Measurements from ENCODE around the gene SDHC.

SDHC gene

DNA sequence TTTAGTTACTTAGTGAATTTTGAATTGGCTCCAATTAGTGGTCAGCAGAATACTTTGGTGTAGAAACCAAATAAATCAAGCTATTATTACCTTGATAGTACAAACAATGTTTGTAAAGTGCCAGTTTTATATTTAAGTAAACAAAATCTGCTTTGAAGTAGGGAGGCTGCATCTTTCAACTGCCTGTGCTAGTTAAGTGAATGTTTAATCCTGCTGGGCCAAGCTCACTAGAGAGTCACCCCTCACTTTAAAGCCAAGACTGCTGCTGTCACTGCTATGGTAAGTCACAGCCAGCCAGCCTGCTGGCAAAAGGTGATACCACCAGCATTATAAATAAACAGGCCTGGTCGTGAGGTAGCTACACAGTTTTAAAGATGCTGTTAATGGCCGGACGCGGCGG, 63.8 kb downstream of the SDHC start:
- Histone ChIP-seq H3K23ac (ENCODE audit: low read length in 2 of 2) (no peak overlapping the region), H3K9ac (ENCODE audit: low read length) (no peak overlapping the region)
- whole genome bisulfite sequencing: no CpG with 5 or more reads among the region's 5 CpGs

GRCh38 chr1:161379071-161379470, 64.9 kb downstream of the SDHC start:
- no peaks in the 10 kb centered on the region for H3K27me3 ChIP-seq (ENCODE audit: control insufficient read depth in 1 of 2, insufficient read depth in 1 of 2, low read length in 2 of 2)
- peak overlapping the region; percentile 70 for H3K9ac ChIP-seq (ENCODE audit: low read length)
- H3K18ac ChIP-seq (ENCODE audit: low read depth in 1 of 2, low read length in 2 of 2): no peak overlapping the region
- H2BK12ac ChIP-seq (ENCODE audit: low read length in 2 of 2): no peak overlapping the region
- no peak overlapping the region for H3K14ac ChIP-seq (ENCODE audit: low read length in 2 of 2)
- no peak overlapping the region for H3K27ac ChIP-seq (ENCODE audit: low read length, poor library complexity, severe bottlenecking)
- no peak for DNase-seq
- H3K79me1 ChIP-seq (replicated peaks; ENCODE audit: low read length, poor library complexity, severe bottlenecking): no peaks in the 10 kb centered on the region
- no peak overlapping the region for H3K4me2 ChIP-seq (ENCODE audit: low read length, poor library complexity, severe bottlenecking)
- 96% methylated on average over 16 of the region's 18 CpGs for WGBS
- no peak overlapping the region for H2AK5ac ChIP-seq (ENCODE audit: low read length, severe bottlenecking)
- peak overlapping the region; percentile 59 for H4K91ac ChIP-seq (ENCODE audit: low read length)
- H3K4me1 ChIP-seq (ENCODE audit: control insufficient read depth, insufficient read depth, low read depth, low read length): peaks cover 2% of the 10 kb centered on the region
- no peak overlapping the region for H3K23ac ChIP-seq (ENCODE audit: low read length in 2 of 2)
- no peak overlapping the region for H4K8ac ChIP-seq (ENCODE audit: low read length)
- no peak overlapping the region for H2BK15ac ChIP-seq (ENCODE audit: low read depth, poor library complexity, severe bottlenecking)
- no peak overlapping the region for H2AFZ ChIP-seq (ENCODE audit: low read depth, low read length)
- H3K9me3 ChIP-seq (ENCODE audit: control insufficient read depth, low read length): no peaks in the 10 kb centered on the region
- H3K4me3 ChIP-seq (ENCODE audit: insufficient read depth in 1 of 2, low read depth in 1 of 2, low read length in 2 of 2): peak overlapping the region in 1 of 2 experiments; percentile 73
- no peak overlapping the region for H3K4ac ChIP-seq (ENCODE audit: low read depth in 1 of 2, low read length in 2 of 2)
- no peak overlapping the region for H2BK120ac ChIP-seq (ENCODE audit: low read depth, low read length)
- H2BK5ac ChIP-seq (ENCODE audit: low read depth, low read length, poor library complexity, severe bottlenecking): no peak overlapping the region
- H3K36me3 ChIP-seq (ENCODE audit: control insufficient read depth in 1 of 2, insufficient read depth in 2 of 2, low read depth in 1 of 2, low read length in 2 of 2): no peaks in the 10 kb centered on the region

More for the DNA sequence above, 63.8 kb downstream of the SDHC start:
- H3K4me1 ChIP-seq (ENCODE audit: control insufficient read depth, insufficient read depth, low read depth, low read length): peaks cover 2% of the 10 kb centered on the region
- H2AK5ac ChIP-seq (ENCODE audit: low read length, severe bottlenecking): no peak overlapping the region
- H4K91ac ChIP-seq (ENCODE audit: low read length): no peak overlapping the region
- H3K4ac ChIP-seq (ENCODE audit: low read depth in 1 of 2, low read length in 2 of 2): no peak overlapping the region
- no peak overlapping the region for H2BK5ac ChIP-seq (ENCODE audit: low read depth, low read length, poor library complexity, severe bottlenecking)
- H3K79me1 ChIP-seq (replicated peaks; ENCODE audit: low read length, poor library complexity, severe bottlenecking): no peaks in the 10 kb centered on the region
- H3K27ac ChIP-seq (ENCODE audit: low read length, poor library complexity, severe bottlenecking): no peak overlapping the region
- H2BK12ac ChIP-seq (ENCODE audit: low read length in 2 of 2): no peak overlapping the region
- no peaks in the 10 kb centered on the region for H3K9me3 ChIP-seq (ENCODE audit: control insufficient read depth, low read length)
- no peak overlapping the region for H2AFZ ChIP-seq (ENCODE audit: low read depth, low read length)
- H3K4me3 ChIP-seq (ENCODE audit: insufficient read depth in 1 of 2, low read depth in 1 of 2, low read length in 2 of 2): no peak overlapping the region
- no peak for DNase-seq
- H2BK120ac ChIP-seq (ENCODE audit: low read depth, low read length): no peak overlapping the region
- no peak overlapping the region for H2BK15ac ChIP-seq (ENCODE audit: low read depth, poor library complexity, severe bottlenecking)
- no peaks in the 10 kb centered on the region for H3K36me3 ChIP-seq (ENCODE audit: control insufficient read depth in 1 of 2, insufficient read depth in 2 of 2, low read depth in 1 of 2, low read length in 2 of 2)
- H4K8ac ChIP-seq (ENCODE audit: low read length): no peak overlapping the region
- no peak overlapping the region for H3K18ac ChIP-seq (ENCODE audit: low read depth in 1 of 2, low read length in 2 of 2)
- no peak overlapping the region for H3K14ac ChIP-seq (ENCODE audit: low read length in 2 of 2)
- no peak overlapping the region for H3K4me2 ChIP-seq (ENCODE audit: low read length, poor library complexity, severe bottlenecking)
- H3K27me3 ChIP-seq (ENCODE audit: control insufficient read depth in 1 of 2, insufficient read depth in 1 of 2, low read length in 2 of 2): no peaks in the 10 kb centered on the region

- DNase-seq: peak; percentile 47
- no peak overlapping the region for H3K14ac ChIP-seq (ENCODE audit: low read length in 2 of 2)
- H2BK12ac ChIP-seq (ENCODE audit: low read length in 2 of 2): no peak overlapping the region
- H2BK15ac ChIP-seq (ENCODE audit: low read depth, poor library complexity, severe bottlenecking): no peak overlapping the region
- H3K27ac ChIP-seq (ENCODE audit: low read length, poor library complexity, severe bottlenecking): no peak overlapping the region
- no peak overlapping the region for H2BK120ac ChIP-seq (ENCODE audit: low read depth, low read length)
- no peak overlapping the region for H4K91ac ChIP-seq (ENCODE audit: low read length)
- no peak overlapping the region for H3K23ac ChIP-seq (ENCODE audit: low read length in 2 of 2)
- 54% methylated on average over 3 of the region's 6 CpGs for WGBS
- H2BK5ac ChIP-seq (ENCODE audit: low read depth, low read length, poor library complexity, severe bottlenecking): no peak overlapping the region
- peak overlapping the region; percentile 86 for H3K9ac ChIP-seq (ENCODE audit: low read length)
- no peak overlapping the region for H4K8ac ChIP-seq (ENCODE audit: low read length)
- no peaks in the 10 kb centered on the region for H3K9me3 ChIP-seq (ENCODE audit: control insufficient read depth, low read length)
- H3K79me1 ChIP-seq (replicated peaks; ENCODE audit: low read length, poor library complexity, severe bottlenecking): no peaks in the 10 kb centered on the region
- no peak overlapping the region for H2AK5ac ChIP-seq (ENCODE audit: low read length, severe bottlenecking)
- peaks cover 2% of the 10 kb centered on the region for H3K4me1 ChIP-seq (ENCODE audit: control insufficient read depth, insufficient read depth, low read depth, low read length)
- no peak overlapping the region for H3K18ac ChIP-seq (ENCODE audit: low read depth in 1 of 2, low read length in 2 of 2)
- no peaks in the 10 kb centered on the region for H3K36me3 ChIP-seq (ENCODE audit: control insufficient read depth in 1 of 2, insufficient read depth in 2 of 2, low read depth in 1 of 2, low read length in 2 of 2)
- H3K4me2 ChIP-seq (ENCODE audit: low read length, poor library complexity, severe bottlenecking): no peak overlapping the region
- H3K4me3 ChIP-seq (ENCODE audit: insufficient read depth in 1 of 2, low read depth in 1 of 2, low read length in 2 of 2): no peak overlapping the region
- peak overlapping the region; percentile 14 for H2AFZ ChIP-seq (ENCODE audit: low read depth, low read length)
- H3K4ac ChIP-seq (ENCODE audit: low read depth in 1 of 2, low read length in 2 of 2): no peak overlapping the region
- H3K27me3 ChIP-seq (ENCODE audit: control insufficient read depth in 1 of 2, insufficient read depth in 1 of 2, low read length in 2 of 2): no peaks in the 10 kb centered on the region
Measured at GRCh38 chr1:161381707-161382106, 67.5 kb downstream of the SDHC start.

- H3K4ac ChIP-seq (ENCODE audit: low read depth in 1 of 2, low read length in 2 of 2): peak overlapping the region in 1 of 2 experiments; percentile 13
- H2BK5ac ChIP-seq (ENCODE audit: low read depth, low read length, poor library complexity, severe bottlenecking): no peak overlapping the region
- peak; percentile 78 for DNase-seq
- no peak overlapping the region for H3K18ac ChIP-seq (ENCODE audit: low read depth in 1 of 2, low read length in 2 of 2)
- H3K23ac ChIP-seq (ENCODE audit: low read length in 2 of 2): no peak overlapping the region
- no peak overlapping the region for H2AK5ac ChIP-seq (ENCODE audit: low read length, severe bottlenecking)
- no peak overlapping the region for H3K4me2 ChIP-seq (ENCODE audit: low read length, poor library complexity, severe bottlenecking)
- H2BK120ac ChIP-seq (ENCODE audit: low read depth, low read length): no peak overlapping the region
- H4K8ac ChIP-seq (ENCODE audit: low read length): peak overlapping the region; percentile 84
- H2BK12ac ChIP-seq (ENCODE audit: low read length in 2 of 2): peak overlapping the region in 1 of 2 experiments; percentile 49
- H3K14ac ChIP-seq (ENCODE audit: low read length in 2 of 2): no peak overlapping the region
- H3K27me3 ChIP-seq (ENCODE audit: control insufficient read depth in 1 of 2, insufficient read depth in 1 of 2, low read length in 2 of 2): no peaks in the 10 kb centered on the region
- H4K91ac ChIP-seq (ENCODE audit: low read length): peak overlapping the region; percentile 34
- 57% methylated on average over 4 of the region's 4 CpGs for WGBS
- no peak overlapping the region for H2BK15ac ChIP-seq (ENCODE audit: low read depth, poor library complexity, severe bottlenecking)
- H3K79me1 ChIP-seq (replicated peaks; ENCODE audit: low read length, poor library complexity, severe bottlenecking): no peaks in the 10 kb centered on the region
- no peaks in the 10 kb centered on the region for H3K9me3 ChIP-seq (ENCODE audit: control insufficient read depth, low read length)
- no peak overlapping the region for H3K27ac ChIP-seq (ENCODE audit: low read length, poor library complexity, severe bottlenecking)
- H3K9ac ChIP-seq (ENCODE audit: low read length): peak overlapping the region; percentile 86
- H3K4me3 ChIP-seq (ENCODE audit: insufficient read depth in 1 of 2, low read depth in 1 of 2, low read length in 2 of 2): peak overlapping the region in 1 of 2 experiments; percentile 70
- peaks cover 2% of the 10 kb centered on the region for H3K4me1 ChIP-seq (ENCODE audit: control insufficient read depth, insufficient read depth, low read depth, low read length)
- H3K36me3 ChIP-seq (ENCODE audit: control insufficient read depth in 1 of 2, insufficient read depth in 2 of 2, low read depth in 1 of 2, low read length in 2 of 2): no peaks in the 10 kb centered on the region
- H2AFZ ChIP-seq (ENCODE audit: low read depth, low read length): no peak overlapping the region
Measured at GRCh38 chr1:161382214-161383019, 68.2 kb downstream of the SDHC start.

Measured in mesenchymal stem cell (in vitro differentiated cells and primary cell).